PFSK-1 (cell line): Measurements from ENCODE around the gene RYR2.

Experiments used
- FOXP2 ChIP-seq: optimal IDR thresholded peaks from 2 replicates; pipeline ENCODE3; 2011; ENCODE audit warnings: borderline replicate concordance, control low read depth, inconsistent platforms; ENCODE audit not compliant: insufficient read depth; ENCODE audit errors: extremely low read length, extremely low read depth
- POLR2AphosphoS5 ChIP-seq: IDR thresholded peaks from 2 replicates; pipeline ENCODE4 v1.6.1; 2012; ENCODE audit warnings: low read depth, mild to moderate bottlenecking, control low read depth, low read length, moderate library complexity
- REST ChIP-seq, 2 experiments: IDR thresholded peaks; 2 replicates each; pipeline versions ENCODE4 v1.6.1 to v1.8.0; 2011 to 2012; ENCODE audit warnings: low read depth in 2 of 2, low read length in 2 of 2, control low read depth in 1 of 2, inconsistent platforms in 1 of 2, mild to moderate bottlenecking in 1 of 2, moderate library complexity in 1 of 2; ENCODE audit not compliant: insufficient read depth in 1 of 2
- SIN3A ChIP-seq: IDR thresholded peaks from 2 replicates; pipeline ENCODE4 v1.6.1; 2012; ENCODE audit warnings: mild to moderate bottlenecking, low read length, moderate library complexity, borderline replicate concordance; ENCODE audit not compliant: insufficient read depth
- TAF1 ChIP-seq: IDR thresholded peaks from 2 replicates; pipeline ENCODE4 v1.6.1; 2012; ENCODE audit warnings: low read length, control low read depth, borderline replicate concordance; ENCODE audit not compliant: insufficient read depth

GRCh38 chr1:237119091-237119490 is 77.1 kb downstream of the RYR2 start:
- TF ChIP-seq SIN3A (no peak), POLR2AphosphoS5 (no peak), TAF1 (no peak), REST (IDR thresholded peaks at IDR 0.05; ENCODE audit: insufficient read depth in 1 of 2, low read depth in 2 of 2, low read length in 2 of 2) (no peak), FOXP2 (no peak)
